SK-N-MC (cell line): ENCODE measurements around the gene TYSND1.

Source experiments
- EZH2 ChIP-seq: fragments of 200-600 bp; sonication (generic); IDR thresholded peaks from one replicate; pipeline ENCODE4 v1.6.1; 2017; ENCODE audit warnings: antibody characterized with exemption
- FOXP2 ChIP-seq: optimal IDR thresholded peaks from 2 replicates; pipeline ENCODE3; 2011; ENCODE audit warnings: mild to moderate bottlenecking, moderate library complexity; ENCODE audit not compliant: insufficient read depth; ENCODE audit errors: extremely low read length, control extremely low read depth
- POLR2AphosphoS5 ChIP-seq: IDR thresholded peaks from 2 replicates; pipeline ENCODE4 v1.6.1; 2012; ENCODE audit warnings: mild to moderate bottlenecking, low read depth, low read length, borderline replicate concordance

- TF ChIP-seq POLR2AphosphoS5 (no peak), EZH2 (no peak), FOXP2 (no peak)
Observed at GRCh38 chr10:70166394-70166793, 19.9 kb upstream of the TYSND1 start.
